ENCODE data around the gene FOXP1.

Gene FOXP1

DNA sequence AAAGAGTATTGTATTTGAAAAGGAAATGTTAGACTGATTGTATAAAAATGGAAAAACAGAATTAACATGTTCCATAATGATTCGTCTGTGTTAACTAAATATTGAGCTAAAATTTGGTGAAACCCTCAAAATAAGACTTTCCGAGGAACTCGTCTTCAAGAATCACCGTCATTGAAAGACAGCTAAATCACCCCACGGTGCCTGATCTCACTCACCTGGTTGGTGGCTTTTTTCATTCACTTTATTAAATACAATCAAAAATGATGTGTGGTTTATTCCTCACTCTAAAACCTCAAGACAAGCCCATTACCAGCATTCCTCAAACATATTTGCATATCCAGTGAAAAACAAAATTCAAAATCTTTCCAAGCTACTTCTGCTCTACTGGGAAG lies 153.9 kb downstream of the FOXP1 start:
- Histone ChIP-seq H3K36me3 (ENCODE audit: control insufficient read depth in 2 of 2, insufficient read depth in 2 of 2, low read length in 2 of 2) (peaks cover 0 to 3% of the 10 kb centered on the region in 2 donors), H3K27me3 (ENCODE audit: control insufficient read depth in 1 of 2, insufficient read depth in 2 of 2, low read length in 2 of 2) (no peaks in the 10 kb centered on the region), H3K9ac (ENCODE audit: low read length in 2 of 2) (no peak overlapping the region), H3K27ac (ENCODE audit: low read length) (no peak overlapping the region), H3K4me3 (ENCODE audit: low read length in 2 of 2) (no peak overlapping the region), H3K4me1 (ENCODE audit: control insufficient read depth, insufficient read depth, low read length) (peaks cover 25% of the 10 kb centered on the region), H3K9me3 (ENCODE audit: control insufficient read depth in 2 of 2, low read length in 2 of 2) (no peaks in the 10 kb centered on the region)

DNA sequence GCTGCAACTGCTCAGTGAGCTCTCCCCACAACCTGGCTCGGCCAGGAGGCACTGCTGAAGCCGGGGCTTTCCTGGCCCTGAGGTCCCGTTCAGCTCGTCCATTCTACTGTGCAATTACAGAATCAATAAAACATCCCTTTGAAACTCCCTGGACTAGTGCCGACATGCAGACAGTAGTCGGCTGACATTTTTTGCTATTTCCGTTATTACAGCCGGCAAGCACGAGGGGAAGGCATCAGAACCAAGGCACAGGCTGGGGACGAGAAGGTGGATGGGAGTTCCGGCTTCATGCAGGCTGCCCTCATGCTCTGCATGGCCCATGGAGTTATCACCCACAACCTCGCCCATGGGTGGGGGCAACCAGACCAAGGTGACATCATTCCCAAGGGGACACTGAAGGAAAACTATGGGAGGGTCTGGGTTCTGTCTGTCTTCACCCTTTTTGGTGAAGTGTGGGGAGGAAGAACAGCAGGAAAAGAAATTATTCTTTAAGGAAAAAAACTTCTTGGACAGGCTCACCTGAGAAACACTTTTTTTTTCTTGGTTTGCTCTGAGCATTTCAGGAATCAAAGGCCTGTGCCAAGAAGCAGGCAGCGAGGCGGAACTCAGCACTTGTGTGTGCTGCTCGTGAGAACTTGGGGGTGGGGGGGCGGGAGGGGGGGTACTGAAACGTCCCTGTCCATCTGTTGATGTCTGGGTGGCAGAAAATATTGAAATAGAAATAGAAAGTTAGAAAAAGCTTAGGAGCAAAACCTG lies 154.5 kb downstream of the FOXP1 start:
- Histone ChIP-seq H3K9ac (ENCODE audit: low read length in 2 of 2) (no peak overlapping the region), H3K27ac (ENCODE audit: low read length) (no peak overlapping the region), H3K4me3 (ENCODE audit: low read length in 2 of 2) (peak overlapping the region; percentile 18 to 60), H3K27me3 (ENCODE audit: control insufficient read depth in 1 of 2, insufficient read depth in 2 of 2, low read length in 2 of 2) (no peaks in the 10 kb centered on the region), H3K9me3 (ENCODE audit: control insufficient read depth in 2 of 2, low read length in 2 of 2) (no peaks in the 10 kb centered on the region), H3K36me3 (ENCODE audit: control insufficient read depth in 2 of 2, insufficient read depth in 2 of 2, low read length in 2 of 2) (peaks cover 0 to 3% of the 10 kb centered on the region in 2 donors), H3K4me1 (ENCODE audit: control insufficient read depth, insufficient read depth, low read length) (peaks cover 27% of the 10 kb centered on the region)

DNA sequence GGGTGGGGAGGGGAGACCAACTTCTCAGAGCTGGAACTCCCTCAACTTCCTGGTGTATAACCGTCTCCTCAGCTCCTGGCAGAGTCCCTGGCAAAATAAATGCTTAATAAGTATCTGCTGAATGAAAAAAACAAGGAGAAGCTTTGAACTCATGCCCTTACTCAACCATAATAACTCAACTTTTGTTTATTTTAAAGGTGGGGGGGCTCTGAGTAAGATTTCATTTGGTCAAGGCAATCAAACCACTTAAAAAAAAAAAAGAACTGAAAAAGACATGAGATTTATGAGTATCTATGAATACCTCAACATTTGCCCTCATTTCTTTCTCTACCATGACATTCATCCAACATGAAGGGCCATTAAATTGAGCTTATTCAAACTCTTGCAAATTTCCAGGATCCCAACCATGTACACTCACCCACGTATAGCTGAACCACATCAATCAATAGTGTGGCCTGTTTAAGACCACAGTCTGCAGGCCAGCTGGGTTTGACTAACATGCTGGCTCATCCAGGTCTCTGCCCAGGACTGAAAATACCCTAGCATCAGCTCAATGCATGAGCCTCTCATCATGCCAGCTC lies 157.9 kb downstream of the FOXP1 start:
- H3K9ac ChIP-seq (ENCODE audit: low read length in 2 of 2) = no peak overlapping the region
- no peaks in the 10 kb centered on the region for H3K9me3 ChIP-seq (ENCODE audit: control insufficient read depth in 2 of 2, low read length in 2 of 2)
- peaks cover 22% of the 10 kb centered on the region for H3K4me1 ChIP-seq (ENCODE audit: control insufficient read depth, insufficient read depth, low read length)
- no peak overlapping the region for H3K27ac ChIP-seq (ENCODE audit: low read length)
- H3K27me3 ChIP-seq (ENCODE audit: control insufficient read depth in 1 of 2, insufficient read depth in 2 of 2, low read length in 2 of 2) = no peaks in the 10 kb centered on the region
- H3K4me3 ChIP-seq (ENCODE audit: low read length in 2 of 2) = no peak overlapping the region
- H3K36me3 ChIP-seq (ENCODE audit: control insufficient read depth in 2 of 2, insufficient read depth in 2 of 2, low read length in 2 of 2) = peaks cover 0 to 3% of the 10 kb centered on the region in 2 donors

DNA sequence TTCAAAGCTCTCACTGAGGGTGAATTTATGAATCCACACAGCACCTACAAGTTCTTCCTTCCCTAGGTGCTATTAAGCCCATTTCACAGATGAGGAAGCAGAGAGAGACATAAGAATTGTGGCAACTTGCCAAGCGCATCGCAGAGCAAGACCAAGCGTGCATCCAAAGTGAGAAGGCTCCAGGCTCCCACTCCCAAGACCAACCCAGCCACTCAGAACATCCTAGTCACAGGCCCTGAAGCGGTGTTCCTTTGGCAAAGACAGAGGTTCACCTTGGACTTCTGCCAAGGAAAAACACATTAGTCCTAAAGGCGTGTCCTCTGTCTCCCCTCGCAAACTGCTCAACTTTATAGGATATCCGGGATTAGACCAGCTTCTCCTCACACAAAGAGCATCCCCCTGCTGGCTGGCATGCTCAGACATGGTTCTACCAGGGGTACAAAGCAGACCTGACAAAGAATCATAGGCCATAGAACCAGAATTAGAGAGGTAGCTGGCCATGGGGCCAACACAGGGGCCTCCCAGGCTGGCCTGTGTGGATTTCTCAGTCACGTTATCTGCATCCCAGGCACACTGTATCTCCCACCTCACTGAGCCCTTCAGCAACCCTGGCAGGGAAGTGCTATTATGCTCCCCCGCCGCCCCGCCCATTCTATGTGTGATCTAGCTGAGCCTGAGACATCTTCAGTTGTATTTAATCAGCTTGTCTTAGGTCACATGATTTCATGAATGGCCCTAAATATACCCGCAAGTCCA lies 160.2 kb downstream of the FOXP1 start:
- H3K27ac ChIP-seq (ENCODE audit: low read length) = no peak overlapping the region
- H3K36me3 ChIP-seq (ENCODE audit: control insufficient read depth in 2 of 2, insufficient read depth in 2 of 2, low read length in 2 of 2) = peaks cover 0 to 3% of the 10 kb centered on the region in 2 donors
- H3K4me1 ChIP-seq (ENCODE audit: control insufficient read depth, insufficient read depth, low read length) = peaks cover 15% of the 10 kb centered on the region
- H3K9ac ChIP-seq (ENCODE audit: low read length in 2 of 2) = no peak overlapping the region
- H3K9me3 ChIP-seq (ENCODE audit: control insufficient read depth in 2 of 2, low read length in 2 of 2) = no peaks in the 10 kb centered on the region
- H3K27me3 ChIP-seq (ENCODE audit: control insufficient read depth in 1 of 2, insufficient read depth in 2 of 2, low read length in 2 of 2) = no peaks in the 10 kb centered on the region
- no peak overlapping the region for H3K4me3 ChIP-seq (ENCODE audit: low read length in 2 of 2)

DNA sequence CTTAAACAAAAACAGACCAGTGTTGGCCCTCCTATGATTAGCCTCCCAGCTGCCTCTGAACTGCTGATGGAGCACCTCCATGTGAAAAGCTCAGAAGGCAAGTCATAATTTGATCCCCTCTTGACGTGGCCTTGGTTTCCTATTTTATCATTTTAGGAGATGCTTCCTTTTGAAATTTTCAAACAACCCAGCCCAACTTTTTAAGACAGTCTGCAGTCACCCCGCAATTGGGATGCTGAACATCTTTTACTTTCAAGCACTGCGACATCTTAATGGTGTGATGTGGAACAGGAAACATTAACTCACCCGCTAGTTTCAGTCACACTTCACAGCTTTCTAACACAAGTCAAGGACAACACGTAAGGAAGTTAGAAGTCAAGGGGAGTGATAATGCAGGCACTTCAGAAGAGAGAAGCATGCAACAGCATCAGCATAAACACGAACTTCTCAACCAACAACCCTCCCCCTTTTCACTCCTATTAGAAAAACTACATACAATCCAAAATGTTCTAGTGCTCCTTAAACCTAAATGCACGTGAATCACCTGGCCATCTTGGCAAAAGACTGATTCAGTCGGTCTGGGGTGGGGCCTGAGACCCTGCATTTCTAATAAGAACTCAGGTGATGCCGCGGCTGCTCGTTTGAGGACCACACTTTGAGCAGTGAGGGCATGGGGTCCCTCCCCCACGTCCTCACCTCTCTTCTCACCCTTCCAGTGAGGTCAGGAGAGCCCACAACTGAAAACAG lies 161.5 kb downstream of the FOXP1 start:
- no peaks in the 10 kb centered on the region for H3K27me3 ChIP-seq (ENCODE audit: control insufficient read depth in 1 of 2, insufficient read depth in 2 of 2, low read length in 2 of 2)
- H3K9ac ChIP-seq (ENCODE audit: low read length in 2 of 2) = no peak overlapping the region
- no peaks in the 10 kb centered on the region for H3K9me3 ChIP-seq (ENCODE audit: control insufficient read depth in 2 of 2, low read length in 2 of 2)
- H3K4me3 ChIP-seq (ENCODE audit: low read length in 2 of 2) = no peak overlapping the region
- no peaks in the 10 kb centered on the region for H3K36me3 ChIP-seq (ENCODE audit: control insufficient read depth in 2 of 2, insufficient read depth in 2 of 2, low read length in 2 of 2)
- H3K27ac ChIP-seq (ENCODE audit: low read length) = no peak overlapping the region
- H3K4me1 ChIP-seq (ENCODE audit: control insufficient read depth, insufficient read depth, low read length) = peaks cover 11% of the 10 kb centered on the region

DNA sequence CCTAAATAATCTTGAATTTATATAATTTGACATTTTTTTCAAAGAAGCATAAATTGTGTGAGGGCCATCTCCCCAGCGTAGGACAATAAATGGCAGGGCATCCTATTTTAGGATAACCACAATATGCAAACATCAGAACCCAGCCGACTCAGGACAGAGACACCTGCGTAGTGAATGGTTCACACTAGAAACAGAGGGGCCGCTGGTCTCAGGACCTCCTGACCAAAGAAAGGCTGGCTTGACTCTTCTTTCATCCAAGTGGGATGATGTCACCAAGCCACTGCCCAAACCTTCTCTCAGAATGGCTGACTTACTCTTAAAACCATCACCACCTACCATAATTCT lies 162.1 kb downstream of the FOXP1 start:
- H3K36me3 ChIP-seq (ENCODE audit: control insufficient read depth in 2 of 2, insufficient read depth in 2 of 2, low read length in 2 of 2) = no peaks in the 10 kb centered on the region
- no peak overlapping the region for H3K27ac ChIP-seq (ENCODE audit: low read length)
- H3K4me1 ChIP-seq (ENCODE audit: control insufficient read depth, insufficient read depth, low read length) = peaks cover 11% of the 10 kb centered on the region
- no peaks in the 10 kb centered on the region for H3K27me3 ChIP-seq (ENCODE audit: control insufficient read depth in 1 of 2, insufficient read depth in 2 of 2, low read length in 2 of 2)
- H3K9me3 ChIP-seq (ENCODE audit: control insufficient read depth in 2 of 2, low read length in 2 of 2) = no peaks in the 10 kb centered on the region
- no peak overlapping the region for H3K4me3 ChIP-seq (ENCODE audit: low read length in 2 of 2)
- no peak overlapping the region for H3K9ac ChIP-seq (ENCODE audit: low read length in 2 of 2)

DNA sequence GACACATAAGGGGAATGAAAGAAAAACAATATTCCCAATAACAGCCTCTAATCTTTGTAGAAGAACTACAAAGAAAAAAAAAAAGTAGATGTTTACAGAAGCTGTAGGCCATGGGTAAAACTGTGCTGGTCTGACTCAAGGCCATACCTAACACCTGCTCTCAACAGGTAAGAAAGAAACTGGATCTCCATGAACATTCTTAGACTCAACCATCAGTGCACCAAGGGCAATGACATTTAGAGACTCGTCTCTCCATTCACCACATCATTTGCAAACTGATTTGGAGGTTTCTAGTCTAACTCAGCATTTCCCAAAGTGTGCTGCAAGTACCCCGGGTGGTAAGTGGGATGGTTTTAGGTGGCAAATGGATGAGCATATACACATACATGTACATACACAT lies 164.2 kb downstream of the FOXP1 start:
- Histone ChIP-seq H3K27ac (ENCODE audit: low read length) (no peak overlapping the region), H3K27me3 (ENCODE audit: control insufficient read depth in 1 of 2, insufficient read depth in 2 of 2, low read length in 2 of 2) (no peaks in the 10 kb centered on the region), H3K9me3 (ENCODE audit: control insufficient read depth in 2 of 2, low read length in 2 of 2) (no peaks in the 10 kb centered on the region), H3K4me1 (ENCODE audit: control insufficient read depth, insufficient read depth, low read length) (peaks cover 11% of the 10 kb centered on the region), H3K4me3 (ENCODE audit: low read length in 2 of 2) (no peak overlapping the region), H3K36me3 (ENCODE audit: control insufficient read depth in 2 of 2, insufficient read depth in 2 of 2, low read length in 2 of 2) (no peaks in the 10 kb centered on the region), H3K9ac (ENCODE audit: low read length in 2 of 2) (no peak overlapping the region)

DNA sequence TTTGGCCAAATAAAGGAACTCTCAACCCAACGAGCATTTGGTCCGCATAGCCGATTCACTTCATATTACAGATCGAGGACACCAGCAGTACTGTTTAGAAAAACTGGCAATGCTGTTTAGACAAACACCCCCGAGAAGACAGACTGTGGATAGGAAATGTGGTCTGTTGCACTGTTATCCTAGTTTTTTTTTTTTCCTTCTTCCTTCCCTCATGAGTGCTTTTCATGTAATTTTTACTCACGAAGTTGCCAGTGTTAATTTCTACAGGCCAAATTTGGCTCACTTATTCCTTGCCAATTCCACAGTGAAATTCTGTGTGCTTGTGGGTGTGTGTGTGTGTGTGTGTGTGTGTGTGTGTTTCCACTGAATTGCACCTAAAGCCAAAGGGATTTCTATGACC lies 165.7 kb downstream of the FOXP1 start:
- no peaks in the 10 kb centered on the region for H3K27me3 ChIP-seq (ENCODE audit: control insufficient read depth in 1 of 2, insufficient read depth in 2 of 2, low read length in 2 of 2)
- H3K4me3 ChIP-seq (ENCODE audit: low read length in 2 of 2) = no peak overlapping the region
- H3K36me3 ChIP-seq (ENCODE audit: control insufficient read depth in 2 of 2, insufficient read depth in 2 of 2, low read length in 2 of 2) = no peaks in the 10 kb centered on the region
- H3K9me3 ChIP-seq (ENCODE audit: control insufficient read depth in 2 of 2, low read length in 2 of 2) = no peaks in the 10 kb centered on the region
- peaks cover 7% of the 10 kb centered on the region for H3K4me1 ChIP-seq (ENCODE audit: control insufficient read depth, insufficient read depth, low read length)
- H3K9ac ChIP-seq (ENCODE audit: low read length in 2 of 2) = no peak overlapping the region
- H3K27ac ChIP-seq (ENCODE audit: low read length) = no peak overlapping the region

DNA sequence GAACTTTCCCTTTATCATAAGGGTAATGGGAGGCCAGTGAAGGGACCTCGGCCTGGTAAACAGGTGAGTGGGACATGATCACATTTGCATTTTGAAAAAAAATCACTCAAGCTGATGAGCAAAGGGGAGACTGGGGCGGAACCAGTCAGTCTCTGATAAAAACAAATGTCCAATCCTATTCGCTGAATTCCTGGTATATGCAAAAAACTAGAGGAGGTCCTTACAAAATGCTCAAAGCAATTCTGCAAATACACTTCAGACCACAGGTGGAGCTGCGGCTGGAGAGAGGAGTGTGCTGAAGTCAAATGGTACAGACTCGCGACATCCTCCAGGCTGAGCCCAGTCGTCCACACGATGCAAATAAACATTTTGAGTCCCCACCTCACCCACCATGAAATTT lies 166.7 kb downstream of the FOXP1 start:
- no peak overlapping the region for H3K9ac ChIP-seq (ENCODE audit: low read length in 2 of 2)
- H3K27ac ChIP-seq (ENCODE audit: low read length) = no peak overlapping the region
- no peak overlapping the region for H3K4me3 ChIP-seq (ENCODE audit: low read length in 2 of 2)
- peaks cover 8% of the 10 kb centered on the region for H3K4me1 ChIP-seq (ENCODE audit: control insufficient read depth, insufficient read depth, low read length)
- no peaks in the 10 kb centered on the region for H3K9me3 ChIP-seq (ENCODE audit: control insufficient read depth in 2 of 2, low read length in 2 of 2)
- no peaks in the 10 kb centered on the region for H3K27me3 ChIP-seq (ENCODE audit: control insufficient read depth in 1 of 2, insufficient read depth in 2 of 2, low read length in 2 of 2)
- H3K36me3 ChIP-seq (ENCODE audit: control insufficient read depth in 2 of 2, insufficient read depth in 2 of 2, low read length in 2 of 2) = no peaks in the 10 kb centered on the region

DNA sequence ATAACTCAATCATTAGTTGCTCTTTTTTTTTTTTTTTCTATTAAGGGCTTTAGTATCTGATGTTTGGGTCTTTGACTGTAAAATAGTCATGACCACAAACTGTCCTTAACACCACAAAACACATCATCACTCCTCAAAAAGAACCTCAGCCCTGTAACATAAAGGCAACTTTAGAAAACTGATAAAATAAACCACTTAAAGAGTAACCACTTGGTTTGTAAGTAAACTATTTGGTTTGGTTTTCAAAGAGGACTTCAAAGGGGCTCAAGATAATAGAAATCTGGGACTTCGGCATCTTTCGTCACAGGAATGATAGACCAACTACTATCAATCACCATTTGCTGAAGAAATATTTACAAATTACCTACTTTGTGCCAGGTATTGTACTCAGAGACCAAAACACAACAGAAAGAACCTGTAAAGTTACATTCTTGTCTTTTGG lies 167.8 kb downstream of the FOXP1 start:
- Histone ChIP-seq H3K27ac (ENCODE audit: low read length) (no peak overlapping the region), H3K4me3 (ENCODE audit: low read length in 2 of 2) (no peak overlapping the region), H3K9me3 (ENCODE audit: control insufficient read depth in 2 of 2, low read length in 2 of 2) (no peaks in the 10 kb centered on the region), H3K4me1 (ENCODE audit: control insufficient read depth, insufficient read depth, low read length) (peaks cover 8% of the 10 kb centered on the region), H3K9ac (ENCODE audit: low read length in 2 of 2) (no peak overlapping the region), H3K27me3 (ENCODE audit: control insufficient read depth in 1 of 2, insufficient read depth in 2 of 2, low read length in 2 of 2) (no peaks in the 10 kb centered on the region), H3K36me3 (ENCODE audit: control insufficient read depth in 2 of 2, insufficient read depth in 2 of 2, low read length in 2 of 2) (no peaks in the 10 kb centered on the region)

Data from stomach smooth muscle (tissue), 2 donors.